LoVo (cell line): ENCODE measurements around the gene MRPL51.

Experiments
- DNase-seq: peaks from one replicate; pipeline ENCODE4 v3.0.0-alpha.2; 2016; ENCODE audit warnings: low spot score

MRPL51 gene

DNA sequence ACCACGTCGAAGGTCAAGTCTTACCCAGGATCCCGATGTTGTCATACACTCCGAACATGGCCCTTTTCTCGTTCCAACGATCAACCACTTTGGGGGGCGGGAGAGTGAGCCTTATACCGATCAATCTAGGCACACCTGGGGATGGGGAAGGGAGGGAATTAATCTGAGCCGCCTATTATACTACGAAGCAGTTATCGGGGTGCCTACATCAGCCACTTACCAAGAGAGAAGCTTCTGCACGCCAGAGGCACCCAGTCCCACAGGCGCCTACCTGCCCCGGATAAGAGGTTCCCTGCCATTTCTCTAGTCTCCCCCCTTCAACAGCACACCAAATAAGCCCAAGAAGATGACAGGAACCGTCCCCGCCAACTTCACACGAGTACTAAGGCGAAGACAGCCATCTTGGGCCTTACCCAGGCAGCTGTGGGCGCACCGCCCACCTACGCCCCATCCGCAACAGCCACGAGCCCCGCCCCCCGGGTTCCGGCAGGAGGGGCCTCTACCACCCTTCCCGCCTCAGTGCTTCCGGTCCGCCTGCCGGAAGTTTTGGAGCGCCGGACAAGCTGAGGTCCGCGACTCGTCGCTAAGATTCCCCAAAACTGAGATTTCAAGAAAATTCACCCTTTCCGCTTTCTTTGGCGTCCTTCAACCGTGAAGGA is at the start of gene MRPL51:
Gene MRPL51, minus strand, starts transcription at position 425 of the 659 bp plus-strand sequence. Its CDS starts 126 bp downstream, at position 299.
- DNase-seq = peak; percentile 98

DNA sequence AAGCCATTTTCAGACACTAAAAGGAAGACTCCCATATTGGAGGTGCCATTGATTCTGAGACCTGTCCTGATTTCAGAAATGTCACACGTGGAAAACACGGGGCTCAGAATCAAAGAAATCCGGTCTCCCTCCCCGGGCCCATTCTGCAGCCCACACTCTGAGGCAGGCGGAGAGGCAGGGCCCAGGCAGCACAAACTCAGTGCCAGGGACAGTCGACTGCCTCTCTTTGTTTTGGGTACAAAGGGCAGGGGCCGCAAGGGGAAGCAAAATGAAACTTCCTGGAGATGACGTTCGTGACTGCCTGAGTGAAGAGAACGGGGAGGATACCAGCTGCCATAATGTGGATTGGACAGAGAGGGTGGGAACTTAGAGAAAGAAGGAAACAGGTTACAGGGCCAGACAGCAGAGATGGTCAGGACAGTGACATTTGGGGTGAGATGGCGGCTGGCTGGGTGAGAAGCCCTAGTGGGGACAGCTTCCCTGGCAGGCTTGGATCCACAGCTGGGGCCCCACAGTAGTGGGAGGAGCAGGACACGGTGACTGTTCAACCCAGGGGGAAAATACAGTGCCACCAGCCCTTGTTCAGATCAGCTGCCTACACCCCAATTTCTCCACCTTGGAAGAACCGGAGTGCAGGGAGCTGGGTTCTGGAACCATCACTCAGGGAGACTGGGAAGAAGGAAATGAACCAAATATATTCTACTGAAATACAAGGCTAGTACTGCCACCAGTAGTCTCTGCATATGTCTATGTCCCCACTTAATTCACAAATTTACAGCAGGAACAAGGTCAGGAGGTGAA is 49.3 kb upstream of the MRPL51 start:
- DNase-seq = peak; percentile 33

DNA sequence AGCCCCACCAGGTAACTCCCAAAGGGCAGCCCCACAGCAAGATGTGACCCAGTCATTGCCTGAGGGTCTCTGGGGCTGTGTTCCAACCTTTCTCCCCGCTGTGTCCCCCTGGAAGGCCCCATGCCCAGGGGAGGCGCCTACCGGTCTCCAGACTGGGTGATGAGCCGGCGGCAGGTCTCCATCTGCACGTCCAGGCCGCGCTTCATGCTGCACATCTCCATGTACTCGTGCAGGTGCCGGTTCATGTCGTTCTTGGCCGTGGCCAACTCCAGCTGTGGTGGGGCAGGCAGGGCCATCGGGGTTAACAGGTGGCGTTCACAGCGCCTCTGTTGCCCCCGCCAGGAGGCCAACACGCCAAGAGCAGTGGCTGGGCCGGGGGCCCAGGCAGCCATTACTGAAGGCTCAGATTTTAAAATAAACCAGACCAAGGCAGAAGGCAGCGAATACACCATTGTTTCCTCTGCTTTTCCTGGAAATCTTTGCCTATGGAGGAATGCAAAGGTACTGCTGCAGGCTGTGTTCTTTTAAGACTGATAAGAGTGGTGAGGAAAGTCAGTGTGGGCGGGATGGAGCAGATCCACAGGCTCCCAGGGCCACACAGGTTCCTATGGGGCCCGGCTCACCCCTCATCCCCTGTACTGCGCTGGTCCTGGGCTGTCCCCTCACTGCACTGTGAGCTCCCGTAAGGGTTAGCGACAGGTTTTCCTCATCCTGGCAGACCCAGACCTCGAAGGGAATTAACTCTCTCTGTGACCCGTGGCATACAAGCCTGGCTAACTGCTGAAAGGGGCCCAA is 48.5 kb upstream of the MRPL51 start:
- DNase-seq = no peak

DNA sequence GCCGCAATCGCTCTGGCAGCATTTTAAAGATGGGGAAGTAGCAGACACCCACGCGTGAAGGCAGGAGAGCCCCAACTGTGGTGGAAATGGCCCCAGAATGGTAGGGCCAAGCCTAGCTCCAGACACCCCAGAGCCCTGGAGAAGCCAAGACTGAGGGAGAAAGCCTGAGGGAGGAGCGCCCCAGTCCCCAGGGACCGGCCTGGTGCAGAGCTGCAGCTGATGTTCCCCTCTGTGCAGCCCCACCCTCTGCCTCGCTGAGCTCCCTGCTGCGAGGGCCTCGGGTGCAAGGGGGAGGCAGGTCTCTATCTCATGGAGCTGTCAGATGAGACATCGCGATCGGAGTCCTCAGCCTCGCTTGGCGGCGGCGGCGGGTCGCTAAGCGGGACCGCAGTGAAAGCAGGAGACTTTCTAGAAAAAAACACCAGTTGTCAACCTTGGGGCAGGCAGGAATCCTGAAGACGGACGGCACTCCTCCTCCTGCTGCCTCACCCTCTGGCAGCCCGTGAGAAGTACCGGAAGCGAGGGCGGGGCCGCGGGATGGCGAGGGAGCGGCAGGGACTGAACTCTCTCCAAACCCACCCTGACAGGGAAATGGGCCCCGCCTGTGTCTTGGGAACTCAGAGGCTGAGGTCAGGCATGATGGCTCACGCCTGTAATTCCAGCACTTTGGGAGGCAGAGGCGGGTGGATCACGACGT is 47.3 kb upstream of the MRPL51 start:
- peak; percentile 99 for DNase-seq

DNA sequence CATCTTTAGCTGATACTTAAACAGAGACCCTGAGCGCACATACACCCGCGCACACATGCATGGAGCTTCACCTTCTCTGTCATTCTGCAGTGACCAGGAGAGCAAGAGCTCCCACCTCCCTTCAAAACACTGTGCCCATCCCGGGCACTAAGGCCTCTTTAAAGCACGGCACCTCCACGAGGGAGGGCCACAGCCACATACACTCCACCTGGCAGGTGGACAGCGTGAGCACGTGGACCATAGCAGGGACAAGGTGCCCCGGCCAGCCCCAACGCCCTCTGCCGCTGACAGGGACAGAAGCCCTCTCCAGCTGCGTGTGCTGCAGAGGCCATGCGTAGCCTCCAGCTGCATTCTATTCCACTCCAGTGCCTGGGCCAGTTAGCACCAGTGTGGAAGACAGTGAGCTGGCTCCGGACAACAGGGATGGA is 46.7 kb upstream of the MRPL51 start:
- no peak for DNase-seq

DNA sequence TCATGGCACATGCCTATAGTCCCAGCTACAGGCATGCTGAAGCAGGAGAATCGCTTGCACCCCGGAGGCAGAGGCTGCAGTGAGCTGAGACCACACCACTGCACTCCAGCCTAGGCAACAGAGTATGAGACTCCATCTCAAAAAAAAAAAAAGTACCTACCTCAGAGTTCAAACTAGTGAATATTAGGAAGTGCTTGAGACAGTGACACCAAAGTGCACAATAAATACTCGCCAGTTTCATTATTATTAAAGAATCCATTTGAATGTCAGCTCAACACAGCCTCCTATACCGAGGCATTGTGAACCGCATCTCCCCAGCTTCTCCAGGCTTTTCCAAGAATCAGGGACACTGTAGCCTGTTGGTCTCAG is 46.2 kb upstream of the MRPL51 start:
- no peak for DNase-seq

DNA sequence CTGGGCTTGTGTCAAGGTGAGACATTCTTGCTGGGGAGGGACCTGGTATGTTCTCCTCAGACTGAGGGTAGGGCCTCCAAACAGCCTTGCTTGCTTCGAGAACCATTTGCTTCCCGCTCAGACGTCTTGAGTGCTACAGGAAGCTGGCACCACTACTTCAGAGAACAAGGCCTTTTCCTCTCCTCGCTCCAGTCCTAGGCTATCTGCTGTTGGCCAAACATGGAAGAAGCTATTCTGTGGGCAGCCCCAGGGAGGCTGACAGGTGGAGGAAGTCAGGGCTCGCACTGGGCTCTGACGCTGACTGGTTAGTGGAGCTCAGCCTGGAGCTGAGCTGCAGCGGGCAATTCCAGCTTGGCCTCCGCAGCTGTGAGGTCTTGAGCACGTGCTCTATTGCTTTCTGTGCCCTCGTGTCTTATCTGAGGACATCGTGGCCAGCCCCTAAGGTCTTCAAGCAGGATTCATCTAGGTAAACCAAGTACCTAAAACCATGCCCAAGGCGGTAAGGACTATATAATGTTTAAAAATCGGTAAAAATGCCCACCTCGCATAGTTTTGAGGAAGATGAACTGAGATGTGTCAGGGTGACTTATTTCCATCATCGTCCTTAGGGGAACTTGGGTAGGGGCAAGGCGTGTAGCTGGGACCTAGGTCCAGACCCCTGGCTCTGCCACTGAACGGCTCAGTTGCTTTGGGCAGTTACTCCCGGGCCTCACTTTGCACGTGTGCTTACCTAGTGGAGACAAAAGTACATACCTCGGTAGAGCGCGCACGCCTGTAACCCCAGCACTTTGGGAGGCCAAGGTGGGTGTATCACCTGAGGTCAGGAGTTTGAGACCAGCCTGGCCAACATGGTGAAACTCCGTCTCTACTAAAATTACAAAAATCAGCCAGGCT is 45.6 kb upstream of the MRPL51 start:
- peak; percentile 20 for DNase-seq

DNA sequence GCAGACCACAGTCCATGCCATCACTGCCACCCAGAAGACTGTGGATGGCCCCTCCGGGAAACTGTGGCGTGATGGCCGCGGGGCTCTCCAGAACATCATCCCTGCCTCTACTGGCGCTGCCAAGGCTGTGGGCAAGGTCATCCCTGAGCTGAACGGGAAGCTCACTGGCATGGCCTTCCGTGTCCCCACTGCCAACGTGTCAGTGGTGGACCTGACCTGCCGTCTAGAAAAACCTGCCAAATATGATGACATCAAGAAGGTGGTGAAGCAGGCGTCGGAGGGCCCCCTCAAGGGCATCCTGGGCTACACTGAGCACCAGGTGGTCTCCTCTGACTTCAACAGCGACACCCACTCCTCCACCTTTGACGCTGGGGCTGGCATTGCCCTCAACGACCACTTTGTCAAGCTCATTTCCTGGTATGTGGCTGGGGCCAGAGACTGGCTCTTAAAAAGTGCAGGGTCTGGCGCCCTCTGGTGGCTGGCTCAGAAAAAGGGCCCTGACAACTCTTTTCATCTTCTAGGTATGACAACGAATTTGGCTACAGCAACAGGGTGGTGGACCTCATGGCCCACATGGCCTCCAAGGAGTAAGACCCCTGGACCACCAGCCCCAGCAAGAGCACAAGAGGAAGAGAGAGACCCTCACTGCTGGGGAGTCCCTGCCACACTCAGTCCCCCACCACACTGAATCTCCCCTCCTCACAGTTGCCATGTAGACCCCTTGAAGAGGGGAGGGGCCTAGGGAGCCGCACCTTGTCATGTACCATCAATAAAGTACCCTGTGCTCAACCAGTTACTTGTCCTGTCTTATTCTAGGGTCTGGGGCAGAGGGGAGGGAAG is 44.7 kb upstream of the MRPL51 start:
- DNase-seq = peak; percentile 83

DNA sequence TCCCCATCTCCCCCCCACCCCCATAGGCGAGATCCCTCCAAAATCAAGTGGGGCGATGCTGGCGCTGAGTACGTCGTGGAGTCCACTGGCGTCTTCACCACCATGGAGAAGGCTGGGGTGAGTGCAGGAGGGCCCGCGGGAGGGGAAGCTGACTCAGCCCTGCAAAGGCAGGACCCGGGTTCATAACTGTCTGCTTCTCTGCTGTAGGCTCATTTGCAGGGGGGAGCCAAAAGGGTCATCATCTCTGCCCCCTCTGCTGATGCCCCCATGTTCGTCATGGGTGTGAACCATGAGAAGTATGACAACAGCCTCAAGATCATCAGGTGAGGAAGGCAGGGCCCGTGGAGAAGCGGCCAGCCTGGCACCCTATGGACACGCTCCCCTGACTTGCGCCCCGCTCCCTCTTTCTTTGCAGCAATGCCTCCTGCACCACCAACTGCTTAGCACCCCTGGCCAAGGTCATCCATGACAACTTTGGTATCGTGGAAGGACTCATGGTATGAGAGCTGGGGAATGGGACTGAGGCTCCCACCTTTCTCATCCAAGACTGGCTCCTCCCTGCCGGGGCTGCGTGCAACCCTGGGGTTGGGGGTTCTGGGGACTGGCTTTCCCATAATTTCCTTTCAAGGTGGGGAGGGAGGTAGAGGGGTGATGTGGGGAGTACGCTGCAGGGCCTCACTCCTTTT is 44.0 kb upstream of the MRPL51 start:
- DNase-seq = no peak

DNA sequence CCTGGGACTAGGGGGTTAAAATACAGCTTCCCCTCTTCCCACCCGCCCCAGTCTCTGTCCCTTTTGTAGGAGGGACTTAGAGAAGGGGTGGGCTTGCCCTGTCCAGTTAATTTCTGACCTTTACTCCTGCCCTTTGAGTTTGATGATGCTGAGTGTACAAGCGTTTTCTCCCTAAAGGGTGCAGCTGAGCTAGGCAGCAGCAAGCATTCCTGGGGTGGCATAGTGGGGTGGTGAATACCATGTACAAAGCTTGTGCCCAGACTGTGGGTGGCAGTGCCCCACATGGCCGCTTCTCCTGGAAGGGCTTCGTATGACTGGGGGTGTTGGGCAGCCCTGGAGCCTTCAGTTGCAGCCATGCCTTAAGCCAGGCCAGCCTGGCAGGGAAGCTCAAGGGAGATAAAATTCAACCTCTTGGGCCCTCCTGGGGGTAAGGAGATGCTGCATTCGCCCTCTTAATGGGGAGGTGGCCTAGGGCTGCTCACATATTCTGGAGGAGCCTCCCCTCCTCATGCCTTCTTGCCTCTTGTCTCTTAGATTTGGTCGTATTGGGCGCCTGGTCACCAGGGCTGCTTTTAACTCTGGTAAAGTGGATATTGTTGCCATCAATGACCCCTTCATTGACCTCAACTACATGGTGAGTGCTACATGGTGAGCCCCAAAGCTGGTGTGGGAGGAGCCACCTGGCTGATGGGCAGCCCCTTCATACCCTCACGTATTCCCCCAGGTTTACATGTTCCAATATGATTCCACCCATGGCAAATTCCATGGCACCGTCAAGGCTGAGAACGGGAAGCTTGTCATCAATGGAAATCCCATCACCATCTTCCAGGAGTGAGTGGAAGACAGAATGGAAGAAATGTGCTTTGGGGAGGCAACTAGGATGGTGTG is 43.1 kb upstream of the MRPL51 start:
- no peak for DNase-seq

DNA sequence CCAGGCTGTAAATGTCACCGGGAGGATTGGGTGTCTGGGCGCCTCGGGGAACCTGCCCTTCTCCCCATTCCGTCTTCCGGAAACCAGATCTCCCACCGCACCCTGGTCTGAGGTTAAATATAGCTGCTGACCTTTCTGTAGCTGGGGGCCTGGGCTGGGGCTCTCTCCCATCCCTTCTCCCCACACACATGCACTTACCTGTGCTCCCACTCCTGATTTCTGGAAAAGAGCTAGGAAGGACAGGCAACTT is 42.6 kb upstream of the MRPL51 start:
- DNase-seq = no peak

DNA sequence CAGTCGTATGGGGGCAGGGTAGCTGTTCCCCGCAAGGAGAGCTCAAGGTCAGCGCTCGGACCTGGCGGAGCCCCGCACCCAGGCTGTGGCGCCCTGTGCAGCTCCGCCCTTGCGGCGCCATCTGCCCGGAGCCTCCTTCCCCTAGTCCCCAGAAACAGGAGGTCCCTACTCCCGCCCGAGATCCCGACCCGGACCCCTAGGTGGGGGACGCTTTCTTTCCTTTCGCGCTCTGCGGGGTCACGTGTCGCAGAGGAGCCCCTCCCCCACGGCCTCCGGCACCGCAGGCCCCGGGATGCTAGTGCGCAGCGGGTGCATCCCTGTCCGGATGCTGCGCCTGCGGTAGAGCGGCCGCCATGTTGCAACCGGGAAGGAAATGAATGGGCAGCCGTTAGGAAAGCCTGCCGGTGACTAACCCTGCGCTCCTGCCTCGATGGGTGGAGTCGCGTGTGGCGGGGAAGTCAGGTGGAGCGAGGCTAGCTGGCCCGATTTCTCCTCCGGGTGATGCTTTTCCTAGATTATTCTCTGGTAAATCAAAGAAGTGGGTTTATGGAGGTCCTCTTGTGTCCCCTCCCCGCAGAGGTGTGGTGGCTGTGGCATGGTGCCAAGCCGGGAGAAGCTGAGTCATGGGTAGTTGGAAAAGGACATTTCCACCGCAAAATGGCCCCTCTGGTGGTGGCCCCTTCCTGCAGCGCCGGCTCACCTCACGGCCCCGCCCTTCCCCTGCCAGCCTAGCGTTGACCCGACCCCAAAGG is 42.1 kb upstream of the MRPL51 start:
- peak; percentile 84 for DNase-seq

DNA sequence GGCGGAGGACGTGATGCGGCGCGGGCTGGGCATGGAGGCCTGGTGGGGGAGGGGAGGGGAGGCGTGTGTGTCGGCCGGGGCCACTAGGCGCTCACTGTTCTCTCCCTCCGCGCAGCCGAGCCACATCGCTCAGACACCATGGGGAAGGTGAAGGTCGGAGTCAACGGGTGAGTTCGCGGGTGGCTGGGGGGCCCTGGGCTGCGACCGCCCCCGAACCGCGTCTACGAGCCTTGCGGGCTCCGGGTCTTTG is 41.6 kb upstream of the MRPL51 start:
- no peak for DNase-seq

DNA sequence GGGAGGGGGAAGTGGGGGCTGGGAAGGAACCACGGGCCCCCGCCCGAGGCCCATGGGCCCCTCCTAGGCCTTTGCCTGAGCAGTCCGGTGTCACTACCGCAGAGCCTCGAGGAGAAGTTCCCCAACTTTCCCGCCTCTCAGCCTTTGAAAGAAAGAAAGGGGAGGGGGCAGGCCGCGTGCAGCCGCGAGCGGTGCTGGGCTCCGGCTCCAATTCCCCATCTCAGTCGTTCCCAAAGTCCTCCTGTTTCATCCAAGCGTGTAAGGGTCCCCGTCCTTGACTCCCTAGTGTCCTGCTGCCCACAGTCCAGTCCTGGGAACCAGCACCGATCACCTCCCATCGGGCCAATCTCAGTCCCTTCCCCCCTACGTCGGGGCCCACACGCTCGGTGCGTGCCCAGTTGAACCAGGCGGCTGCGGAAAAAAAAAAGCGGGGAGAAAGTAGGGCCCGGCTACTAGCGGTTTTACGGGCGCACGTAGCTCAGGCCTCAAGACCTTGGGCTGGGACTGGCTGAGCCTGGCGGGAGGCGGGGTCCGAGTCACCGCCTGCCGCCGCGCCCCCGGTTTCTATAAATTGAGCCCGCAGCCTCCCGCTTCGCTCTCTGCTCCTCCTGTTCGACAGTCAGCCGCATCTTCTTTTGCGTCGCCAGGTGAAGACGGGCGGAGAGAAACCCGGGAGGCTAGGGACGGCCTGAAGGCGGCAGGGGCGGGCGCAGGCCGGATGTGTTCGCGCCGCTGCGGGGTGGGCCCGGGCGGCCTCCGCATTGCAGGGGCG is 41.0 kb upstream of the MRPL51 start, which contains the start of gene GAPDH:
Gene GAPDH, plus strand, starts transcription at position 595 of the 772 bp plus-strand sequence. CDS start 316 bp downstream, outside the sequence.
- DNase-seq = peak; percentile 99

DNA sequence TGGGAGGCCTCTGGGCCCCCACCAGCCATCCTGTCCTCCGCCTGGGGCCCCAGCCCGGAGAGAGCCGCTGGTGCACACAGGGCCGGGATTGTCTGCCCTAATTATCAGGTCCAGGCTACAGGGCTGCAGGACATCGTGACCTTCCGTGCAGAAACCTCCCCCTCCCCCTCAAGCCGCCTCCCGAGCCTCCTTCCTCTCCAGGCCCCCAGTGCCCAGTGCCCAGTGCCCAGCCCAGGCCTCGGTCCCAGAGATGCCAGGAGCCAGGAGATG is 40.5 kb upstream of the MRPL51 start:
- no peak for DNase-seq

DNA sequence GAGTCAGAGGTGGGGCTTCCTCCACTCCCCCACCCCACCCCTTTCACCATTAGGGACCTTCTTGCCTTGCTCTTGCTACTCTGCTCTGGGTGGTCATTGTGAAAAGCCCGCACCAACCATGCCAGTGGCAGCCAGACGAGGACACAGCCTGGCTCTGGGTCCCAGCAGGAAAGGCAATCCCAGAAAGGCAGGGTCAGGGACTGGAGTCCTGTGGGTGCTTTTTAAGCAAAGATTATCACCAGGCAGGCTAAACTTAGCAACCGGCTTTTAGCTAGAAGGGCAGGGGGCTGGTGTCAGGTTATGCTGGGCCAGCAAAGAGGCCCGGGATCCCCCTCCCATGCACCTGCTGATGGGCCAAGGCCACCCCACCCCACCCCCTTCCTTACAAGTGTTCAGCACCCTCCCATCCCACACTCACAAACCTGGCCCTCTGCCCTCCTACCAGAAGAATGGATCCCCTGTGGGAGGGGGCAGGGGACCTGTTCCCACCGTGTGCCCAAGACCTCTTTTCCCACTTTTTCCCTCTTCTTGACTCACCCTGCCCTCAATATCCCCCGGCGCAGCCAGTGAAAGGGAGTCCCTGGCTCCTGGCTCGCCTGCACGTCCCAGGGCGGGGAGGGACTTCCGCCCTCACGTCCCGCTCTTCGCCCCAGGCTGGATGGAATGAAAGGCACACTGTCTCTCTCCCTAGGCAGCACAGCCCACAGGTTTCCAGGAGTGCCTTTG is 40.0 kb upstream of the MRPL51 start:
- DNase-seq = peak; percentile 71
